ENCODE results near the gene PANK2. TPM values are rescaled to one million over a fixed set of nuclear protein-coding genes. Genes with fewer than 3 reads are reported as not detected.
"Not testable (repeated sequence)": the region's sequence is repeated elsewhere in the genome, so short reads cannot be mapped to it uniquely, and the experiment has no call there.

The PANK2 gene
- total RNA-seq, 1 experiment from 2014 or later = 63.7 TPM

GRCh38 chr20:3934624-3935023, 45.4 kb downstream of the PANK2 start:
- in situ Hi-C loops (cut with HindIII; ENCODE audit: low pct_unique_long_range_greater_than_20kb, low sequenced_read_pairs) = no loop called here
- DNase-seq (ENCODE audit: low read depth, low spot score) = no peak

- DNase-seq (ENCODE audit: low read depth, low spot score) = no peak
- in situ Hi-C loops (cut with HindIII; ENCODE audit: low pct_unique_long_range_greater_than_20kb, low sequenced_read_pairs) = no loop called here
These were observed 46.2 kb downstream of the PANK2 start for GRCh38 chr20:3935295-3935955.

- no peak for DNase-seq (ENCODE audit: low read depth, low spot score)
- in situ Hi-C loops (cut with HindIII; ENCODE audit: low pct_unique_long_range_greater_than_20kb, low sequenced_read_pairs) = no loop called here
These were observed 46.8 kb downstream of the PANK2 start for GRCh38 chr20:3935956-3936340.

- DNase-seq (ENCODE audit: low read depth, low spot score) = no peak
- in situ Hi-C loops (cut with HindIII; ENCODE audit: low pct_unique_long_range_greater_than_20kb, low sequenced_read_pairs) = no loop called here
These were observed 48.4 kb downstream of the PANK2 start for GRCh38 chr20:3937618-3938017.

- in situ Hi-C loops (cut with HindIII; ENCODE audit: low pct_unique_long_range_greater_than_20kb, low sequenced_read_pairs) = no loop called here
- DNase-seq (ENCODE audit: low read depth, low spot score) = no peak
These were observed 51.7 kb downstream of the PANK2 start for GRCh38 chr20:3940905-3941304.

- in situ Hi-C loops (cut with HindIII; ENCODE audit: low pct_unique_long_range_greater_than_20kb, low sequenced_read_pairs); DNase-seq (ENCODE audit: low read depth, low spot score): not testable (repeated sequence)
These were observed 57.5 kb downstream of the PANK2 start for GRCh38 chr20:3946666-3947065.

- no peak for DNase-seq (ENCODE audit: low read depth, low spot score)
- in situ Hi-C loops (cut with HindIII; ENCODE audit: low pct_unique_long_range_greater_than_20kb, low sequenced_read_pairs) = no loop called here
These were observed 75.5 kb downstream of the PANK2 start for GRCh38 chr20:3964719-3965118.

- no peak for DNase-seq (ENCODE audit: low read depth, low spot score)
- in situ Hi-C loops (cut with HindIII; ENCODE audit: low pct_unique_long_range_greater_than_20kb, low sequenced_read_pairs) = no loop called here
These were observed 77.4 kb downstream of the PANK2 start for GRCh38 chr20:3966571-3966970.

- peak; percentile 18 for DNase-seq (ENCODE audit: low read depth, low spot score)
- in situ Hi-C loops (cut with HindIII; ENCODE audit: low pct_unique_long_range_greater_than_20kb, low sequenced_read_pairs) = no loop called here
These were observed 80.8 kb downstream of the PANK2 start for GRCh38 chr20:3970016-3970415.

- DNase-seq (ENCODE audit: low read depth, low spot score) = no peak
- in situ Hi-C loops (cut with HindIII; ENCODE audit: low pct_unique_long_range_greater_than_20kb, low sequenced_read_pairs) = no loop called here
These were observed 82.0 kb downstream of the PANK2 start for GRCh38 chr20:3971145-3971544.

GRCh38 chr20:3972161-3972560, 83.0 kb downstream of the PANK2 start:
- in situ Hi-C loops (cut with HindIII; ENCODE audit: low pct_unique_long_range_greater_than_20kb, low sequenced_read_pairs) = no loop called here
- DNase-seq (ENCODE audit: low read depth, low spot score) = no peak

- DNase-seq (ENCODE audit: low read depth, low spot score); in situ Hi-C loops (cut with HindIII; ENCODE audit: low pct_unique_long_range_greater_than_20kb, low sequenced_read_pairs): not testable (repeated sequence)
These were observed 83.4 kb downstream of the PANK2 start for GRCh38 chr20:3972631-3973030.

- in situ Hi-C loops (cut with HindIII; ENCODE audit: low pct_unique_long_range_greater_than_20kb, low sequenced_read_pairs) = no loop called here
- DNase-seq (ENCODE audit: low read depth, low spot score) = no peak
These were observed 84.5 kb downstream of the PANK2 start for GRCh38 chr20:3973705-3974104.

GRCh38 chr20:3976511-3976910, 87.3 kb downstream of the PANK2 start:
- DNase-seq (ENCODE audit: low read depth, low spot score) = no peak
- in situ Hi-C loops (cut with HindIII; ENCODE audit: low pct_unique_long_range_greater_than_20kb, low sequenced_read_pairs) = no loop called here

Small RNAs within 50 kb of the gene (small RNA-seq; reads per million reads assigned to genes)
- 0.08 to 1.6 reads per million in 2 experiments for gene MIR103A2

Other genes with a start within 250 kb of the PANK2 start
- not detected in 2 replicates for gene GFRA4, start 226.0 kb upstream of the PANK2 start, total RNA-seq (2014; rRNA removed; shearing (Covaris generic))
- not detected in 2 replicates for gene ADAM33, start 207.4 kb upstream of the PANK2 start, total RNA-seq (2014; rRNA removed; shearing (Covaris generic))
- gene SIGLEC1, start 176.8 kb upstream of the PANK2 start, total RNA-seq (2014; rRNA removed; shearing (Covaris generic)) = not detected in 2 replicates
- 0.21 TPM in 1 of 2 replicates, not detected in the other for gene HSPA12B, start 156.7 kb upstream of the PANK2 start, total RNA-seq (2014; rRNA removed; shearing (Covaris generic))
- 63.5 and 69.7 TPM in 2 replicates for gene ADISSP, start 121.6 kb upstream of the PANK2 start, total RNA-seq (2014; rRNA removed; shearing (Covaris generic))
- gene SPEF1, start 107.9 kb upstream of the PANK2 start, total RNA-seq (2014; rRNA removed; shearing (Covaris generic)) = 0.40 TPM in 1 of 2 replicates, not detected in the other
- 107 and 115 TPM in 2 replicates for gene CENPB, start 102.6 kb upstream of the PANK2 start, total RNA-seq (2014; rRNA removed; shearing (Covaris generic))
- 60.7 and 67.1 TPM in 2 replicates for gene CDC25B, start 93.1 kb upstream of the PANK2 start, total RNA-seq (2014; rRNA removed; shearing (Covaris generic))
- 27.0 and 29.2 TPM in 2 replicates for gene AP5S1, start 68.8 kb upstream of the PANK2 start, total RNA-seq (2014; rRNA removed; shearing (Covaris generic))
- gene MAVS, start 42.6 kb upstream of the PANK2 start, total RNA-seq (2014; rRNA removed; shearing (Covaris generic)) = 23.9 and 27.0 TPM in 2 replicates
- gene RNF24, start 126.2 kb downstream of the PANK2 start, total RNA-seq (2014; rRNA removed; shearing (Covaris generic)) = 9.4 and 11.8 TPM in 2 replicates